HUDEP-2 (cell line): ENCODE results near the gene OR10R2.

Experiments used
- DNase-seq, 76 experiments: peaks; one replicate each; lab custom pipeline; 2025; ENCODE audit not compliant: unreplicated experiment in 76 of 76; lab: John Stamatoyannopoulos, UW

OR10R2 gene

GRCh38 chr1:158521666-158522058 lies 49.6 kb downstream of the OR10R2 start:
- DNase-seq = no peak

DNA sequence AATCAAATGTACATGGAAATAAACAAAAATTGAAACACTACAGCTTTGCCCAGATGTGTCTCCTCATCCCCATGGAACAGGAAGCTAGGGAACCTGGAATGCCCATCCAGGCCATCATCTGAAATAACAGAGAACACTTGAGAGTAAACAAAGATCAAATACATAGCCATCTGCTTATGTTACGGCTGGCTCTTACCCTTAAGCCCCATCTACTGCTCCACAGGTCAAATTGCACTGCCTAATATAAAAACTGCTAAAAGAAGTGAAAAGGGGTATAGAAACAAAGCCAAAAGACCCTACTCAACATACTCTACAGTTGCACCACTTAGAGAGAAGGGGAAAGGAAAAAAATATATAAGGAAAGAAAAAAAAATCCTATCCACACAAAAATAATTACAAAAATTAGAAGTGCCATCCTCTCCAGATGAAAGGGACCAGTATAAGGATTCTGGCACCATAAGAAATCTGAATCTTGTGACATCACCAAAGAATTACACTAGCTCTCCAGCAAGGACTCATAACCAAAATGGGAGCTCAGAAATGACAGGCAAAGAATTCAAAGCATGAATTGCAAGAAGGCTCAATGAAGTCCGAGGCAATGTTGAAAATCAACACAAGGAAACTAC lies 55.3 kb downstream of the OR10R2 start:
- DNase-seq = peak in 4 of 76 experiments; percentile 1 to 8 (median 4)
